CD14-positive monocyte (primary cell): Measurements from ENCODE around the gene LSM5. TPM values are rescaled to one million over a fixed set of nuclear protein-coding genes. Genes with fewer than 3 reads are reported as not detected.

ENCODE experiments used
- DNase-seq, 3 donors: peaks; one replicate each; pipeline ENCODE4 v3.0.0-alpha.2; 2011 to 2022
- H2AFZ ChIP-seq: 2 replicates; pipeline ENCODE4 v1.6.0; 2012; ENCODE audit warnings: mild to moderate bottlenecking, low read depth, low read length, inconsistent platforms; ENCODE audit not compliant: insufficient read depth, poor library complexity, severe bottlenecking
- H3K27ac ChIP-seq, 2 donors: 1 replicate in 1 of 2; 2 replicates in 1 of 2; pipeline ENCODE4 v1.5.1; 2012 to 2013; ENCODE audit warnings: low read length in 2 of 2, control low read depth in 1 of 2, inconsistent platforms in 1 of 2, low read depth in 1 of 2, mild to moderate bottlenecking in 1 of 2
- H3K27me3 ChIP-seq, 2 donors: one replicate each; pipeline versions ENCODE4 v1.6.0 to v1.6.1; 2011 to 2013; ENCODE audit warnings: low read length in 2 of 2; ENCODE audit not compliant: control insufficient read depth in 2 of 2, insufficient read depth in 2 of 2
- H3K36me3 ChIP-seq, 2 donors: replicated peaks in 1 of 2; 1 replicate in 1 of 2; 2 replicates in 1 of 2; pipeline versions ENCODE4 v1.5.1 to v1.6.1; 2012 to 2013; ENCODE audit warnings: low read length in 2 of 2, control low read depth in 1 of 2, inconsistent platforms in 1 of 2, mild to moderate bottlenecking in 1 of 2; ENCODE audit not compliant: insufficient read depth in 2 of 2, control insufficient read depth in 1 of 2
- H3K4me1 ChIP-seq, 2 donors: 1 replicate in 1 of 2; 2 replicates in 1 of 2; pipeline versions ENCODE4 v1.5.1 to v1.6.1; 2012 to 2013; ENCODE audit warnings: low read length in 2 of 2, control low read depth in 1 of 2, inconsistent platforms in 1 of 2, mild to moderate bottlenecking in 1 of 2, moderate library complexity in 1 of 2; ENCODE audit not compliant: insufficient read depth in 2 of 2, control insufficient read depth in 1 of 2
- H3K4me2 ChIP-seq: replicated peaks from 2 replicates; pipeline ENCODE3; 2012; ENCODE audit warnings: low read length, moderate library complexity, mild to moderate bottlenecking; ENCODE audit not compliant: poor library complexity, severe bottlenecking; ENCODE audit errors: extremely low read depth
- H3K4me3 ChIP-seq, 3 experiments: fragments of 200-600 bp in 1 of 3; sonication (generic) in 1 of 3; replicated peaks in 1 of 3; 1 replicate in 2 of 3; 2 replicates in 1 of 3; pipeline ENCODE4 v1.5.1; 2011 to 2013; ENCODE audit warnings: low read length in 3 of 3, mild to moderate bottlenecking in 3 of 3, control low read depth in 2 of 3, low read depth in 2 of 3, inconsistent platforms in 1 of 3, moderate library complexity in 1 of 3
- H3K79me2 ChIP-seq: 2 replicates; pipeline ENCODE4 v1.6.0; 2012; ENCODE audit warnings: mild to moderate bottlenecking, control low read depth, inconsistent platforms, low read length, moderate library complexity; ENCODE audit not compliant: insufficient read depth
- H3K9ac ChIP-seq: 2 replicates; pipeline ENCODE4 v1.6.0; 2017; ENCODE audit warnings: low read length, mild to moderate bottlenecking; ENCODE audit not compliant: insufficient read depth, poor library complexity, severe bottlenecking
- H3K9me3 ChIP-seq, 2 donors: replicated peaks in 1 of 2; 1 replicate in 1 of 2; 2 replicates in 1 of 2; pipeline versions ENCODE4 v1.5.1 to v1.6.1; 2012 to 2013; ENCODE audit warnings: low read length in 2 of 2, control low read depth in 1 of 2; ENCODE audit not compliant: control insufficient read depth in 1 of 2, insufficient read depth in 1 of 2
- H4K20me1 ChIP-seq: 2 replicates; pipeline ENCODE4 v1.6.0; 2012; ENCODE audit warnings: mild to moderate bottlenecking, low read length, control low read depth, moderate library complexity; ENCODE audit not compliant: insufficient read depth
- H3K27ac Mint-ChIP-seq, 7 donors: one replicate each; pipeline ENCODE4 v1.8.0; 2020; ENCODE audit warnings: mild to moderate bottlenecking in 7 of 7, mixed read lengths in 7 of 7, moderate library complexity in 6 of 7, inconsistent platforms in 2 of 7
- H3K27me3 Mint-ChIP-seq, 3 donors: one replicate each; pipeline ENCODE4 v1.8.0; 2021 to 2022; ENCODE audit warnings: low read depth in 3 of 3, mild to moderate bottlenecking in 3 of 3, mixed read lengths in 3 of 3, moderate library complexity in 3 of 3, inconsistent platforms in 1 of 3
- H3K36me3 Mint-ChIP-seq, 2 donors: one replicate each; pipeline ENCODE4 v1.8.0; 2020; ENCODE audit warnings: mixed read lengths in 2 of 2, inconsistent platforms in 1 of 2, mild to moderate bottlenecking in 1 of 2
- H3K4me1 Mint-ChIP-seq: one replicate; pipeline ENCODE4 v1.8.0; 2020; ENCODE audit warnings: mild to moderate bottlenecking, mixed read lengths
- H3K4me3 Mint-ChIP-seq, 2 donors: one replicate each; pipeline ENCODE4 v1.8.0; 2020; ENCODE audit warnings: mild to moderate bottlenecking in 2 of 2, mixed read lengths in 2 of 2, moderate library complexity in 1 of 2
- H3K9me3 Mint-ChIP-seq, 7 donors: one replicate each; pipeline ENCODE4 v1.8.0; 2020 to 2022; ENCODE audit warnings: mixed read lengths in 7 of 7, mild to moderate bottlenecking in 6 of 7, moderate library complexity in 6 of 7, inconsistent platforms in 2 of 7
- WGBS: methylation state at CpG from one replicate; pipeline ENCODE4 v1.1.5; 2013; ENCODE audit warnings: missing lambda C conversion rate; ENCODE audit not compliant: insufficient coverage; 5-methylcytosine and 5-hydroxymethylcytosine counted together
- intact Hi-C, 2 donors: fragments of 100-400 bp; cut with micrococcal nuclease; formaldehyde crosslinking; loops; one replicate each; pipeline versions ENCODE4 v1.15.0 to v1.15.1; 2023
- polyA plus RNA-seq, 3 donors: library from polyadenylated mRNA; depleted of rRNA in 1 of 3; unstranded in 2 of 3; stranded (reverse) in 1 of 3; fragments of 300-500 nt in 2 of 3; fragments of >200 nt in 1 of 3; fragmentation: Illumina TruSeq in 2 of 3; gene quantifications; 1 replicate in 2 of 3; 2 replicates in 1 of 3; pipeline ENCODE4 v1.2.3, GENCODE V29; 2012 to 2021
- TF ChIP-seq, protein P1 (sequence below): fragments of 200-600 bp; IDR thresholded peaks from one replicate; pipeline ENCODE4 v1.8.0; 2022; ENCODE audit warnings: antibody characterized with exemption, mild to moderate bottlenecking

The LSM5 gene
- polyA plus RNA-seq, 3 donors: 16.4 to 81.1 (median 78.2) TPM

DNA sequence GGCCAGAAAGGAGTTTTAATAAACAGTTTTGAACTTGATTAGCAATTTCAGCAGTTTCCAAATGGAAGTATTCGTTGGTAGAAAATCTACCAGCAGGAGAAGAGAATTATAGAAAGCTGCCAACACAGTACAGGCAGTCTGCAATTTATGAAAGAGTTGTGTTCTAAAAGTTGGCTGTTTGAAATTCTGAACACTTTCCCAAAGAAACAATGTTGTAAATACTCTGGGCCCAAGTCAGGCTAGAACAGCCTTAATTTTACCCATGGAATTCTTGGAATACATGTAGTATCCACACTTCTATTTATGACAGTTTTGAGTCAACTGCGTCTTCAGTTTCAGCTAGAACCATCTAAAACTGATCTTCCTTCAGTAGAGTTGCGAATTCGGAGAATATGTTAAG is 47.6 kb upstream of the LSM5 start:
- intact Hi-C loops: no loop called here
- no peaks in the 10 kb centered on the region for H3K4me1 ChIP-seq
- H3K79me2 ChIP-seq: peaks cover 79% of the 10 kb centered on the region
- H3K36me3 ChIP-seq: peaks cover 0 to 11% of the 10 kb centered on the region in 2 donors
- no peaks in the 10 kb centered on the region for H3K27me3 Mint-ChIP-seq
- no peak overlapping the region for H3K4me2 ChIP-seq
- no peak overlapping the region for H2AFZ ChIP-seq
- peaks cover 0 to 1% (median 0%) of the 10 kb centered on the region in 7 donors for H3K9me3 Mint-ChIP-seq
- H3K27ac Mint-ChIP-seq: peak overlapping the region in 1 of 7 donors; percentile 41
- no peak overlapping the region for H3K27ac ChIP-seq
- H3K4me3 Mint-ChIP-seq: no peak overlapping the region
- DNase-seq: no peak
- H3K9ac ChIP-seq: no peak overlapping the region
- no peaks in the 10 kb centered on the region for H3K27me3 ChIP-seq
- WGBS: 100% methylated on average over 1 of the region's 4 CpGs
- H3K36me3 Mint-ChIP-seq: peaks cover 2 to 13% of the 10 kb centered on the region in 2 donors
- H3K4me3 ChIP-seq: no peak overlapping the region
- peaks cover 94% of the 10 kb centered on the region for H4K20me1 ChIP-seq
- peaks cover 3% of the 10 kb centered on the region for H3K4me1 Mint-ChIP-seq
- H3K9me3 ChIP-seq: no peaks in the 10 kb centered on the region
- TF ChIP-seq, protein P1, sequence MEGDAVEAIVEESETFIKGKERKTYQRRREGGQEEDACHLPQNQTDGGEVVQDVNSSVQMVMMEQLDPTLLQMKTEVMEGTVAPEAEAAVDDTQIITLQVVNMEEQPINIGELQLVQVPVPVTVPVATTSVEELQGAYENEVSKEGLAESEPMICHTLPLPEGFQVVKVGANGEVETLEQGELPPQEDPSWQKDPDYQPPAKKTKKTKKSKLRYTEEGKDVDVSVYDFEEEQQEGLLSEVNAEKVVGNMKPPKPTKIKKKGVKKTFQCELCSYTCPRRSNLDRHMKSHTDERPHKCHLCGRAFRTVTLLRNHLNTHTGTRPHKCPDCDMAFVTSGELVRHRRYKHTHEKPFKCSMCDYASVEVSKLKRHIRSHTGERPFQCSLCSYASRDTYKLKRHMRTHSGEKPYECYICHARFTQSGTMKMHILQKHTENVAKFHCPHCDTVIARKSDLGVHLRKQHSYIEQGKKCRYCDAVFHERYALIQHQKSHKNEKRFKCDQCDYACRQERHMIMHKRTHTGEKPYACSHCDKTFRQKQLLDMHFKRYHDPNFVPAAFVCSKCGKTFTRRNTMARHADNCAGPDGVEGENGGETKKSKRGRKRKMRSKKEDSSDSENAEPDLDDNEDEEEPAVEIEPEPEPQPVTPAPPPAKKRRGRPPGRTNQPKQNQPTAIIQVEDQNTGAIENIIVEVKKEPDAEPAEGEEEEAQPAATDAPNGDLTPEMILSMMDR: no peak

DNA sequence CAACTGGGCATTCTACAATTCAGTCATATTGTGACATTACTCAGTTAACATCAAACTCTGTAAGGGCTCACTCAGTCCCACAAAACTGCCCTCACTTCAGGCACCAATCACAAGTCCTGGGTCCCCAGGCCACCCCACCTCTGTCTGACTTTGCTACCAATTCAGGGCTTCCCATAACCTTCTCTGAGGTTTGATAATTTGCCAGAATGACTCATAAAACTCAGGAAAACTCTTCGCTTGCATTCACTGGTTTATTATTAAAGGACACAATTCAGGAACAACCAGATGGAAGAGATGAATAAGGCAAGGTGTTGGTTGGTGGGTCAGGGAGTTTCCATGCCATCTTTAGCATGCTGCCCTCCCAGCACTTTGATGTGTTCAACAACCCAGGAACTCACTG is 46.4 kb upstream of the LSM5 start:
- H3K9me3 Mint-ChIP-seq: peaks cover 0 to 1% (median 0%) of the 10 kb centered on the region in 7 donors
- peaks cover 3% of the 10 kb centered on the region for H3K4me1 Mint-ChIP-seq
- WGBS: no CpG with 5 or more reads among the region's 1 CpG
- H3K36me3 Mint-ChIP-seq: peaks cover 5 to 16% of the 10 kb centered on the region in 2 donors
- Histone ChIP-seq H4K20me1 (peaks cover 95% of the 10 kb centered on the region), H3K4me2 (no peak overlapping the region), H3K27ac (no peak overlapping the region), H2AFZ (no peak overlapping the region), H3K9me3 (no peaks in the 10 kb centered on the region), H3K36me3 (peaks cover 4 to 17% of the 10 kb centered on the region in 2 donors), H3K79me2 (peaks cover 78% of the 10 kb centered on the region), H3K9ac (no peak overlapping the region), H3K4me1 (no peaks in the 10 kb centered on the region), H3K27me3 (no peaks in the 10 kb centered on the region), H3K4me3 (no peak overlapping the region)
- H3K4me3 Mint-ChIP-seq: no peak overlapping the region
- DNase-seq: no peak
- intact Hi-C loops: no loop called here
- peak overlapping the region in 2 of 7 donors; percentile 42 to 43 for H3K27ac Mint-ChIP-seq
- TF ChIP-seq, protein P1: no peak
- no peaks in the 10 kb centered on the region for H3K27me3 Mint-ChIP-seq
